ENCODE results near the gene STXBP5L. TPM values are rescaled to one million over a fixed set of nuclear protein-coding genes. Genes with fewer than 3 reads are reported as not detected.

STXBP5L gene
- total and polyA plus RNA-seq, 2 of the 4 experiments (the other 2 are of a cell fraction) = not detected

DNA sequence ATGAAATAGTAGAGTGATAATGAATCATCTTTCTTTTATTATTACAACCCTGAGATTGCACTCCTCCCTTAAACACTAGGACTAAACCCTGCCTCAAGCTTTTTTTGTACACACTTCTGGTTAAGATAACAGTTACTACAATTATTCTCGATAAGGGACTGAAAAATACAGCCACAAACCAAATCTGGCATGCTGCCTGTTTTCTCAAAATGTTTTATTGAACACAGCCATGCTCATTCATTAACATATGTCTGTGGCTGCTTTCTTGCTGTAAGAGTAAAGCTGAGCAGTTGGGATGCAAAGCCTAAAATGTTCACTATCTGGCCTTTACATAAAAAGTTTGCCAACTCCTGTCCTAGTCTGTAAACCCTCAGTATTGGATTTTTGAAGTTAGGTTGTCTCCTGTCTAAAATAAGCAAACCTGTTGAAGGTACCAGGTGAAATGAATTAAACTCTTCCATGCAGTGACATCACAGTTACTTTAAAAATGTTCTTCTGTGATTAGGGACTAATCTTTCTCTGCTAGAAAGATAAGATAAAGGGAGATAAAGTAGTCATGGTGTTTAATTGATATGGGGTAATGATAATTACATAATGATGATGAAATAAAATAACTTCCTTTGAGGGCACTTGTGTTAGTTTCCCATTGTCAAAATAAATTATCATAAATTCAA is 218.2 kb downstream of the STXBP5L start:
- no peaks in the 10 kb centered on the region; the same call in 1 of the 2 replicates for H3K9me3 ChIP-seq (ENCODE audit: control insufficient read depth, insufficient read depth, low read length)
- no peak overlapping the region for H3K4me3 ChIP-seq (ENCODE audit: insufficient read depth, low read depth, low read length)
- H3K79me1 ChIP-seq (ENCODE audit: low read depth in 1 of 2, low read length in 2 of 2) = no peaks in the 10 kb centered on the region
- no peaks in the 10 kb centered on the region for H4K20me1 ChIP-seq (ENCODE audit: insufficient read depth, low read length)
- no peak overlapping the region for H3K56ac ChIP-seq (ENCODE audit: extremely low read depth, insufficient read depth, low read length)
- no peak overlapping the region for H2BK5ac ChIP-seq (ENCODE audit: low read depth, low read length, poor library complexity, severe bottlenecking)
- H4K91ac ChIP-seq (ENCODE audit: insufficient read depth, low read depth, low read length) = no peak overlapping the region
- H3K14ac ChIP-seq (replicated peaks; ENCODE audit: low read depth, low read length) = no peak overlapping the region
- CTCF ChIA-PET = no interaction called here
- intact Hi-C loops (cut with micrococcal nuclease) = no loop called here
- H3K36me3 ChIP-seq (ENCODE audit: control insufficient read depth, insufficient read depth, low read length) = no peaks in the 10 kb centered on the region
- no peak overlapping the region for H3K4me2 ChIP-seq (ENCODE audit: low read depth, low read length)
- no peaks in the 10 kb centered on the region for H3K9me1 ChIP-seq (ENCODE audit: insufficient read depth, low read length)
- no peaks in the 10 kb centered on the region for H3K4me1 ChIP-seq (ENCODE audit: control insufficient read depth, insufficient read depth, low read length)
- H3K9ac ChIP-seq (ENCODE audit: low read depth, low read length) = no peak overlapping the region
- H4K8ac ChIP-seq (ENCODE audit: low read depth in 2 of 2, low read length in 2 of 2) = no peak overlapping the region
- H2BK20ac ChIP-seq (ENCODE audit: low read depth, low read length) = no peak overlapping the region
- no peak overlapping the region for H2BK120ac ChIP-seq (ENCODE audit: low read depth, low read length)
- H3K18ac ChIP-seq (ENCODE audit: low read depth, low read length) = no peak overlapping the region
- POLR2A ChIA-PET (ENCODE audit: unreplicated experiment) = no interaction called here
- H2AK5ac ChIP-seq (ENCODE audit: low read depth, low read length) = no peak overlapping the region
- H3K23ac ChIP-seq (ENCODE audit: low read depth, low read length) = no peak overlapping the region
- no peak for TF ChIP-seq RAD21 (IDR thresholded peaks at IDR 0.05; ENCODE audit: low read length)
- no peak for TF ChIP-seq NFE2L2 (IDR thresholded peaks at IDR 0.05; ENCODE audit: low read depth, low read length)
- no peak for TF ChIP-seq MXI1 (IDR thresholded peaks at IDR 0.05; ENCODE audit: borderline replicate concordance, low read depth, low read length)
- TF ChIP-seq, protein P1, sequence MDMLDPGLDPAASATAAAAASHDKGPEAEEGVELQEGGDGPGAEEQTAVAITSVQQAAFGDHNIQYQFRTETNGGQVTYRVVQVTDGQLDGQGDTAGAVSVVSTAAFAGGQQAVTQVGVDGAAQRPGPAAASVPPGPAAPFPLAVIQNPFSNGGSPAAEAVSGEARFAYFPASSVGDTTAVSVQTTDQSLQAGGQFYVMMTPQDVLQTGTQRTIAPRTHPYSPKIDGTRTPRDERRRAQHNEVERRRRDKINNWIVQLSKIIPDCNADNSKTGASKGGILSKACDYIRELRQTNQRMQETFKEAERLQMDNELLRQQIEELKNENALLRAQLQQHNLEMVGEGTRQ (IDR thresholded peaks at IDR 0.05; ENCODE audit: low read depth, low read length) = no peak
- TF ChIP-seq SMC3 (IDR thresholded peaks at IDR 0.05; ENCODE audit: low read depth, low read length) = no peak
- TF ChIP-seq RFX5 (IDR thresholded peaks at IDR 0.05; ENCODE audit: low read depth, low read length) = no peak
- TF ChIP-seq CHD1 (IDR thresholded peaks at IDR 0.05; ENCODE audit: low read depth, low read length) = no peak
- TF ChIP-seq MAZ (IDR thresholded peaks at IDR 0.05; ENCODE audit: borderline replicate concordance, low read depth, low read length) = no peak
- TF ChIP-seq, protein P2, sequence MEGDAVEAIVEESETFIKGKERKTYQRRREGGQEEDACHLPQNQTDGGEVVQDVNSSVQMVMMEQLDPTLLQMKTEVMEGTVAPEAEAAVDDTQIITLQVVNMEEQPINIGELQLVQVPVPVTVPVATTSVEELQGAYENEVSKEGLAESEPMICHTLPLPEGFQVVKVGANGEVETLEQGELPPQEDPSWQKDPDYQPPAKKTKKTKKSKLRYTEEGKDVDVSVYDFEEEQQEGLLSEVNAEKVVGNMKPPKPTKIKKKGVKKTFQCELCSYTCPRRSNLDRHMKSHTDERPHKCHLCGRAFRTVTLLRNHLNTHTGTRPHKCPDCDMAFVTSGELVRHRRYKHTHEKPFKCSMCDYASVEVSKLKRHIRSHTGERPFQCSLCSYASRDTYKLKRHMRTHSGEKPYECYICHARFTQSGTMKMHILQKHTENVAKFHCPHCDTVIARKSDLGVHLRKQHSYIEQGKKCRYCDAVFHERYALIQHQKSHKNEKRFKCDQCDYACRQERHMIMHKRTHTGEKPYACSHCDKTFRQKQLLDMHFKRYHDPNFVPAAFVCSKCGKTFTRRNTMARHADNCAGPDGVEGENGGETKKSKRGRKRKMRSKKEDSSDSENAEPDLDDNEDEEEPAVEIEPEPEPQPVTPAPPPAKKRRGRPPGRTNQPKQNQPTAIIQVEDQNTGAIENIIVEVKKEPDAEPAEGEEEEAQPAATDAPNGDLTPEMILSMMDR (conservative IDR thresholded peaks at IDR 0.05; ENCODE audit: low read depth, low read length) = no peak
- no peak for TF ChIP-seq MAFK (IDR thresholded peaks at IDR 0.05; ENCODE audit: low read depth, low read length)
- TF ChIP-seq BHLHE40 (IDR thresholded peaks at IDR 0.05; ENCODE audit: low read depth, low read length) = no peak
- TF ChIP-seq, protein P3, sequence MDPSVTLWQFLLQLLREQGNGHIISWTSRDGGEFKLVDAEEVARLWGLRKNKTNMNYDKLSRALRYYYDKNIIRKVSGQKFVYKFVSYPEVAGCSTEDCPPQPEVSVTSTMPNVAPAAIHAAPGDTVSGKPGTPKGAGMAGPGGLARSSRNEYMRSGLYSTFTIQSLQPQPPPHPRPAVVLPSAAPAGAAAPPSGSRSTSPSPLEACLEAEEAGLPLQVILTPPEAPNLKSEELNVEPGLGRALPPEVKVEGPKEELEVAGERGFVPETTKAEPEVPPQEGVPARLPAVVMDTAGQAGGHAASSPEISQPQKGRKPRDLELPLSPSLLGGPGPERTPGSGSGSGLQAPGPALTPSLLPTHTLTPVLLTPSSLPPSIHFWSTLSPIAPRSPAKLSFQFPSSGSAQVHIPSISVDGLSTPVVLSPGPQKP (IDR thresholded peaks at IDR 0.05; ENCODE audit: borderline replicate concordance, low read depth, low read length) = no peak
- TF ChIP-seq FOS (IDR thresholded peaks at IDR 0.05; ENCODE audit: low read depth, low read length) = no peak
- no peak for TF ChIP-seq RCOR1 (IDR thresholded peaks at IDR 0.05; ENCODE audit: insufficient replicate concordance, low read length)
- no peak for TF ChIP-seq CEBPB (IDR thresholded peaks at IDR 0.05; ENCODE audit: low read depth, low read length)
- TF ChIP-seq POLR2A (IDR thresholded peaks at IDR 0.05; ENCODE audit: low read depth, low read length) = no peak
- H3K4ac ChIP-seq (ENCODE audit: low read depth, low read length) = no peak overlapping the region
- DNase-seq (no peak), ATAC-seq (ENCODE audit: low read depth) (no peak)
- no peak overlapping the region for H2BK15ac ChIP-seq (ENCODE audit: low read depth, low read length)
- in situ Hi-C loops (cut with MboI; ENCODE audit: low sequenced_read_pairs) = no loop called here
- H2AFZ ChIP-seq (replicated peaks; ENCODE audit: low read length, poor library complexity) = no peak overlapping the region
- WGBS, 2 experiments (ENCODE audit: extremely low coverage in 2 of 2, insufficient read length in 1 of 2) = no CpG with 5 or more reads among the region's 1 CpG
- no peaks in the 10 kb centered on the region for H3K27me3 ChIP-seq (ENCODE audit: control insufficient read depth, insufficient read depth, low read length)
- dilution Hi-C loops (cut with HindIII; ENCODE audit: low sequenced_read_pairs, unreplicated experiment) = no loop called here
- H4K5ac ChIP-seq (ENCODE audit: low read depth, low read length) = no peak overlapping the region
- no peak overlapping the region for H2AK9ac ChIP-seq (replicated peaks; ENCODE audit: low read depth, low read length, poor library complexity)
- no peak overlapping the region for H3K27ac ChIP-seq (ENCODE audit: insufficient read depth, low read length)
- no TSS peak for BruUV-seq (replicated peaks)
